ENCODE data around the gene ST6GALNAC1. TPM values are rescaled to one million over a fixed set of nuclear protein-coding genes. Genes with fewer than 3 reads are reported as not detected.
"Not testable (repeated sequence)": the region's sequence is repeated elsewhere in the genome, so short reads cannot be mapped to it uniquely, and the experiment has no call there.

ST6GALNAC1 gene
- total RNA-seq, 2 experiments from 2014 or later = not detected

DNA sequence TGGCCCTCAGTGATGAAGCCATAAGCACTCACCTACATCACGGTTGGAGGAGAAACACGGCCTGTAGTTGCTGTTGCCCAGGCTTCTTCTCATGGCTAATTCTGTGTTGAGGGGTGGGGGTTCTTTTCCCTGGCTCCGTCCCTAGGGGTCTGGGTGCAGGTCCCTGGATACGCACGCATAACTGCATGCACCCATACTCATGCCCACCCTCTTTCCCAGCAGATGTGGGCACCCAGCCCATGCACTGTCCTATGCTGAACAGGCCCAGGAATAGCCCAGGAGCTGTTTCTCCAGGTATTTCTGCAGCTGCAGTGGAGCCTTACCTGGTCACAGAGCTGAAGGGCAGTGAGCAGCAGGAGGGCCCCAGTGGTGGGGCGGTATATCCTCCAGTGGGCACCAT, 18.1 kb downstream of the ST6GALNAC1 start:
- ChIA-PET POLR2A (no interaction called here), CTCF (interaction anchor here (1.1 to 6.6 kb wide), 4 partner anchors 10 to 102 kb away, joined by 3 to 57 read pairs (median 4); no protein-coding TSS in a partner anchor)

DNA sequence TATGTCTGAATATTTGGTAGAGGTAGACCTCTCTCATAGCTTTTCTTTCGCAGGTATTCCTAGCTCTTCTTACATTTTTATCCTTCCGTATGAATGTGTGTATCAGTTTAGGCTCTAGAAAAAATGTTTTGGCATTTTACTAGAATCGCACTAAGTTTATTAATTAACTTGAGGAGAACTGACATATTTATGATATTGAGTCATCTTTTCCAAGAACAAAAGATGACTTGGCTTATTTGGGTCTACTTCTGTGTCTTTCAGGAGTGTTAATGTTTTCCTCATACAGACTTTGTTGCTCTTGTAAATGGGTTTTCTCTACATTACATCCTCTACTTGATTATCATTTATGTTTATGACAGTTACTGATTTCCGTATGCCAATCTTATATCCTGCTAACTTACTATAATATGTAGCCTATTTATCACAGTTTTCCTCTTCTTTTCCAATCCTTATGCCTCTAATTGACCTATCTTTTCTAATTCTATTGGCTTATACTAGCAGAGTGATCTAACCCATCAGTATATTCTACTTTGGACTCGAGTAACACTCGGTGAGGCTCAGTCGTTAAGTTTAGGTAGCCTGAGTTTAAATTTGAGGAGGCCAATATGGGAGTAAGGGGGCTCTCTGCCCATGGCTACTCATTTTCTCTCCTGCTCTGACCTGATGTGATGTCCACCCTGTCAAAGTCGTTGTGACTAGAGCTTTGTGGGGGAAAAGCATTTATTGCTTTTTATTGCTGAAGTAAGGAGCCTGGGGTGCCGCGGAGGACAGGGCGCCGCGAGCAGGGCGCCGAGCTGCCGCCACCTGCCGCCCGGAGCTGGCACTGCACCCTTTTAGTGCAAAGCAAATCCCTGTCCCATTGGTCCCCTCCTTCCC, 20.0 kb downstream of the ST6GALNAC1 start:
- ChIA-PET POLR2A (no interaction called here), CTCF (interaction anchor here (0.5 to 6.6 kb wide), 31 partner anchors 10 to 444 kb away, joined by 3 to 57 read pairs (median 4); partner anchors contain the start of genes MXRA7 and ST6GALNAC2)

DNA sequence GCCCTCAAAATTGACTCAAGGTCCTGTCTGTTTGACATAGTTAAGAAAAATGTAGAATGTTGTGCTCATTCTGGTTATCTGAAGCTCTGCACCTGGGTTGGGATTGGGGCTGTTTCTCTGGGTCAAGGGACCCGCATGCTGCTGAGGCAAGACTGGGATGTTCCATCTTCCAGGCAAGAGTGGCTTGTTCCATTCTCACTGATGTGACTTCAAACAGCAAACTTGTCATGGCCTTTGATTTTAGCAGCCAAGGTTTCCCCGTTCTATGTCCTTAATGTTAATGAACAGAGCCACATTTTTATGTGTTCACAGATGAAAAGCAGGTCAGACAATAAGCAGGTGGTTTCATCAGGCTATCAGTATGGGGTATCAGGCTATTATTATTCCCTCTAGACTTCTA, 25.7 kb downstream of the ST6GALNAC1 start:
- POLR2A ChIA-PET = no interaction called here
- CTCF ChIA-PET = interaction anchor here (1.0 kb wide), 1 partner anchor 95 kb away, joined by 4 read pairs; no protein-coding TSS in a partner anchor

- ChIA-PET POLR2A (interaction anchor here (0.7 kb wide), 1 partner anchor 47 kb away, joined by 3 read pairs; no protein-coding TSS in a partner anchor), CTCF (interaction anchor here (0.9 kb wide), 1 partner anchor 10 kb away, joined by 3 read pairs; no protein-coding TSS in a partner anchor)
Observed at GRCh38 chr17:76614912-76615617, 28.5 kb downstream of the ST6GALNAC1 start.

DNA sequence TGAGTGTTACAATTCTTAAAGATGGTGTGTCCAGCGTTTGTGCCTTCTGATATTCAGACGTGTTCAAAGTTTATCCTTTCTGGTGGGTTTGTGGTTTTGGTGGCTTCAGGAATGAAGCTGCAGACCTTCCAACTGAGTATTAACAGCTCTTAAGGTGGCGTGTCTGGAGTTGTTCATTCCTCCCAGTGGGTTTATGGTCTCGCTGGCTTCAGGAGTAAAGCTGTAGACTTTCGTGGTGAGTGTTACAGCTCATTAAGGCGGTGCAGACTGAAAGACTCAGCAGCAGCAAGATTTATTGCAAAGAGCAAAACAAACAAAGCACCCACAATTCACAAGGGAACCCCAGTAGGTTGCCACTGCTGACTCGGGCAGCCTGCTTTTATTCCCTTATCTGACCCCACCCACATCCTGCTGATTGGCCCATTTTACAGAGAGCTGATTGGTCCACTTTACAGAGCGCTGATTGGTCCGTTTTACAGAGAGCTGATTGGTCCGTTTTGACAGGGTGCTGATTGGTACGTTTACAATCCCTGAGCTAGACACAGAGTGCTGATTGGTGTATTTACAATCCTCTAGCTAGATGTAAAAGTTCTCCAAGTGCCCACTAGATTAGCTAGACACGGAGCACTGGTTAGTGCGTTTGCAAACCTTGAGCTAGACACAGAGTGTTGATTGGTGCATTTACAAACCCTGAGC, 29.3 kb downstream of the ST6GALNAC1 start:
- POLR2A ChIA-PET = not testable (repeated sequence)
- CTCF ChIA-PET = interaction anchor here (1.0 kb wide), 1 partner anchor 10 kb away, joined by 4 read pairs; no protein-coding TSS in a partner anchor

DNA sequence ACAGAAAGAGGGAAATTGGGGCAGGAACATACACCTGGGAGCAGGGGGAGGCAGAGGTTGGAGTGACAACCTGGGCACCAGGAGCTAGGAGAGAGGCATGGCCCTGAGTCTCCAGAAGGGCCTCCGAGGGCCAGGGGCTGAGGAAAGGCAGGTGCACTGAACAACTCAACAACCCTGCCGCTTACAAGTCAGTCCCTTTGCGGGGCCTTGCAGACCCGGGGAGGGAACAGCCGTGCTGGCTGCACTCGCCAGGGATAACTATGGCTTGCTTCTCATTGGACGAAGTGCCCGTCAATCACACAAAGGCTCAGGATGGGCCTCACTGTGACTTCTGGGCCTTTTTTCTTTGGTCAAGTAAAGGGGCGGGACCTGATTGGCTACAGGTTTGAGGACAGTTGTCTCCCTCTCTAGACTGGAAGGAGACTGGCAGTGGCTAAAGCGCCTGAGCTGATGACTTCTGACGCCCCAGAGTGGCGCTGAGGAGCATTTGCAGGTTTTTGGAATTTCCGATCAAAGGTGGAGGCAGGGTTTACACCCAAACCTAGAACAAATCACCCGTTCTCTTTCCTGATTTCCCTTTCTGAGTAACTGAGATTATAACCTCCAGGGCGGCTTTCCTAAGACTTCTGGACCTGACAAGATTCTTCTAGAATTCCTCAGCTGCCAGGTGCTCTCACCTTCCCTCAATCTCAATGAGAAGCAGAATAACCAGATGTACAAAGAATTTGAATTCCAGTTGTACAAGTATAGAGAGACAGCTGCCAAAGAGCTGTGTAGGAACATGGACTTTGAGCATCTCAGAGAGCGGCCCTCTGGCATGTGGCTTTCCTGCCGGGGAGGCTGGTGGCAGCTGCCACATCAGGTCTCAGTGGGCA, 30.3 kb downstream of the ST6GALNAC1 start:
- CTCF ChIA-PET = interaction anchor here (1.0 kb wide), 1 partner anchor 11 kb away, joined by 4 read pairs; no protein-coding TSS in a partner anchor
- POLR2A ChIA-PET = no interaction called here

DNA sequence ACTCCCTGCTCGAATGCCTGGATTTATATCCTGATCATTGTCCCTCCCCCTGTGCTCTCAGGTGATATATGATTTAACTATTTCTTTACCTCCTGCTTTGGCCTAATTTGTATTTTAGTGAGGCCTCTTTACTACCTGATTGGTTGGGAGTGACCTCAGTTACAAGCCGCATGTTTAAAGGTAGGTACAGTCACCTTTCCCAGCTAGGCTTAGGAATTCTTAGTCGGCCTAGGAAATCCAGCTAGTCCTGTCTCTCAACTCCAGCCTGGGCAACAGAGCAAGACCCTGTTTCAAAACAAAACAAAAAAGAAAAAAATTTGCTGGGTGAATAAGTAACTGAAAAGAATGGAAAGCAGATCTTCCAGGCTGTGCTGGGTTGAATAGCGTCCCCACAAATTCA, 31.1 kb downstream of the ST6GALNAC1 start:
- CTCF ChIA-PET = interaction anchor here (1.2 kb wide), 2 partner anchors 13 to 17 kb away, joined by 3 read pairs; no protein-coding TSS in a partner anchor
- POLR2A ChIA-PET = no interaction called here

- ChIA-PET CTCF (interaction anchor here (1.2 kb wide), 2 partner anchors 14 to 17 kb away, joined by 3 read pairs; no protein-coding TSS in a partner anchor), POLR2A (no interaction called here)
Observed at GRCh38 chr17:76611758-76612157, 31.8 kb downstream of the ST6GALNAC1 start.

DNA sequence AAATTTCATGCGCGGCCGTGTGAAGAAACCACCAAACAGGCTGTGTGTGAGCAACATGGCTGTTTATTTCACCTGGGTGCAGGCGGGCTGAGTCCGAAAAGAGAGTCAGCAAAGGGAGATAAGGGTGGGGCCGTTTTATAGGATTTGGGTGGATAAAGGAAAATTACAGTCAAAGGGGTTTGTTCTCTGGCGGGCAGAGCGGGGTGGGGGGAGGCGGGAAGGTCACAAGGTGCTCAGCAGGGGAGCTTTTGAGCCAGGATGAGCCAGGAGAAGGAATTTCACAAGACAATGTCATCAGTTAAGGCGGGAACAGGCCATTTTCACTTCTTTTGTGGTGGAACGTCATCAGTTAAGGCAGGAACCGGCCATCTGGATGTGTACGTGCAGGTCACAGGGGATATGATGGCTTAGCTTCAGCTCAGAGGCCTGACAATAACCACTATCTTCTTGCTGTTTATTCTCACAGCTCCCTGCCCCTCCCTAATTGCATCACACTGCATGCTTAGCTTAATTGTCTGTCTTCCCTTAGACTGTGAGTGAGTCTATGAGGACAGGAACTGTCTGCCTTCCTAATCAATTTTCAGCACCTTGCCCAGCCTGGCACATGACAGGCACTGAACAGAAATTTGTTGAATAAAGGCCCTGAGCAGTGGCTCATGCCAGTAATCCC, 32.3 kb downstream of the ST6GALNAC1 start:
- POLR2A ChIA-PET = not testable (repeated sequence)
- CTCF ChIA-PET = interaction anchor here (1.2 kb wide), 2 partner anchors 14 to 16 kb away, joined by 3 read pairs; no protein-coding TSS in a partner anchor

DNA sequence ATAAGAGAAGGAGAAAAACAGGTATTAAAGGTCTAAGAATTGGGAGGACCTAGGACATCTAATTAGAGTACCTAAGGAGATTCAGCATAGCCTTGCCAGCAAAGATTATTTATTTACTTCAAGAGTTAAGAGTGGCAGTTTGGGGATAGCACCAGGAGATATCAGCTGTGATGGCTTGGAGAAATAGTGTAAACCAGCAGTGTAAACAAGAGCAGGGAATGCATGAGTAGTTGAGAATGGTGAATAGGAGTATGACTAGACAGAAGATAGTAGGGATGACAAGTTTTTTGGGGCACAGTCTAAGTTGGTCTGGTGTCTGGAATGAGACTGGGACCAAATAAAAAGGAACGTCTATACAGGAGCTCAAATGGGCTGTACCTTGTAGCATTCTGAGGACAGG, 36.9 kb downstream of the ST6GALNAC1 start:
- POLR2A ChIA-PET, CTCF ChIA-PET: not testable (repeated sequence)

DNA sequence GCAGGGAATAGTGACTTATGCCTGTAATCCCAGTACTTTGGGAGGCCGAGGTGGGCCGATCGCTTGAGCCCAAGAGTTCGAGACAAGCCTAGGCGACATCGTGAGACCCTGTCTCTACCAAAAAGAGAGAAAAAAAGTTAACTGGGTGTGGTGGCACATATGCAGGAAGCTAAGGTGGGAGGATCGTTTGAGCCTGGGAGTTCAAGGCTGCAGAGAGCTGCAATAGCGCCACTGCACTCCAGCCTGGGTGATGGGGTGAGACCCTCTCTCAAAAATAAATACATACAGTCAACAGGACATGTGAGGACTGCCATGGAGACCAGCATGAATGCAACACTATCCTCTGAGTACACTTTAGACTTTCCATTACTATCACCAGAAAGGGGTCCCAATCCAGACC, 42.5 kb downstream of the ST6GALNAC1 start:
- ChIA-PET POLR2A (no interaction called here), CTCF (interaction anchor here (0.8 to 1.2 kb wide), 3 partner anchors 15 to 69 kb away, joined by 3 read pairs; no protein-coding TSS in a partner anchor)

DNA sequence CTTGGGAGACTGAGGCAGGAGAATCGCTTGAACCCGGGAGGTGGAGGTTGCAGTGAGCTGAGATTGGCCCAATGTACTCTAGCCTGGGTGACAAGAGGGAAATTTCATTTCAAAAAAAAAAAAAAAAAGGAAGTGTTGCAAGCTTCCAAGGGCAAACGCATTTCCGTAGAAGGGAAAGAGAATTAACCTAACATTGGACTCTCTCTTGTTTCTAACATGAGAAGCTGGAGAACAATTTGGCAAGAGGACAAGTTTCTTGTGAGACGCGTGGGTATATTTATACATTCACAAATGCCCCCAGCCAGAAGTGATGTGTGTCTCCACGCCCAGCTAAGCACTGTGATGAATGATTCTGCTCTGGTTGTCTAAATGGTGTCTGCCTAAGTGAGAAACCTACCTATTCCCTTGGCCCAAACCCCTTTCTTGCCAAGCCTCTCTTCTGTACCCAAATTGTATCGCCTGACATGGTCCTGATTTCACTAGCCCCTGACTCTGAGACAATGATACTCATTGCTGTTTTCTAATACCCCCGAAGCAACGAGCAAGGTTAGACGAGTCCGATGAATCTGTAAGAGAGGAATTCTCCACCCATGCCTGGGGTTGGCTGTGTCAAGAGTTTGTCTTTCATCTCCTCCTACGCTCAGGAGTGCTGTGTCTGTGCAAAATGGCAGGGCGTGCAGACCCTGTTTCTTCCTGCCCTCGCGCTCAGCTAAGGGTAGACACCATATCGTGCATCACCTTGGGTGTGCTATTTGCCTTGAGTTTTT, 43.7 kb downstream of the ST6GALNAC1 start:
- ChIA-PET POLR2A (no interaction called here), CTCF (interaction anchor here (0.6 to 1.2 kb wide), 3 partner anchors 24 to 326 kb away, joined by 3 read pairs; no protein-coding TSS in a partner anchor)

DNA sequence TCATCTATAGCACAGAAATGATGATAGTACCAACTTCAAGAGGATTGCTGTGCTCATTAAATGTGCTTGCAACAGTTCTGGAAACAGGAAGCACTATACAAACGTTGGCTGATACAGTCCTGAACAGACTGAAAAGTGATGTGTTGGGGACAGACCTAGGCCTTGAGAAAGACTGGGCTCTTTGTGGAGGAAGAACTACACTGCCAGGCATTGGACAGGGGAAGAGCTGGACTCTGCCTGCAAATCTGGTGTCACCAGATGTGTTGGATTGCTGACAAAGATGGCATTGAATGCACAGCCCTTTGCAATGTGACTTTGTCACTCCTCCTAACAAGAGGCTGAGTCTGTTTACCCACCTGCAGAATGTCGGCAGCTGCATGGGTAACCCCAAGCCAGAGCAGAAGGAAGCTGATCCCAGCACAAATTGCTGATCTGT, 45.5 kb downstream of the ST6GALNAC1 start:
- ChIA-PET CTCF (interaction anchor here (0.7 kb wide), 1 partner anchor 26 kb away, joined by 3 read pairs; no protein-coding TSS in a partner anchor), POLR2A (no interaction called here)

DNA sequence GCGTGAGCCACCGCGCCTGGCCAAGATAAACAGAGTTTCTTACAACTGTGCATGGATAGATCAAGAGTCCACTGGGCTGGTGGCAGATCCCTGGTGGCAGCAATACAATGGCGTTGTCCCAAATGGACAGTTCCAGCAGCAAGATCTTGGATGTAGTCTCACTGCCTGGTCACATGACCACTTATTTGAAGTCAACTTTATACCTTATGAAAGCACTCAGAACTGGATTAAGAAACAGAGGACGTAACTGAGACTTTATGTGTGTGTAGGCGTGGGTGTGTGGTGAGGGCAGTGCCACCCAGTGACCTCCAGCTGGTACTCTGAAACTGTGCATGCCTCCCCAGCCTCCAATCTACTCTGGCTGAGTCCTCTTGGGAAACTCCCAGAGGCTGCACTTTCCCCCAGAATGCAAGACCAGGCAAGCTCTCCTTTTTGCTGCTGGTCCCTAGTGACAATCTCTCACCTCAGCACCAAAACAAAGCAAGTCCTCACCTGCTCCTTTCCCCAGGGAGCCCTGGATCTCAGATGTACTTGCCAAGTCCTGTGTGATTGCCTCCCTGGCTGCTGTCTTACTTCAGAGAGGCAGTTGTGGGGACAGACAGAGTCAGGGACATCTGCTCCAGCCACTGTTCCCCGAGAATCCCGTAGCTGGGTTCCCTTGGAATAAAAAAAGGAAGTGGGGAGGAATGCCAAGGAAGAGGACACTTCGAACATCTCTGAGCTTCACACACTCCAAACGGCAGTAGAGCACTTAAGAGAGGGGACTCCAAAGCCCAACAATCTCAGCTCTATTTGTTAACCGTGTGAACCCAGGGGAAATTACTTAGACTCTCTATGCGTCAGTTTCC, 46.2 kb downstream of the ST6GALNAC1 start:
- ChIA-PET POLR2A (no interaction called here), CTCF (interaction anchor here (0.7 kb wide), 1 partner anchor 27 kb away, joined by 3 read pairs; no protein-coding TSS in a partner anchor)

- POLR2A ChIA-PET = no interaction called here
Observed at GRCh38 chr17:76594690-76595089, 48.9 kb downstream of the ST6GALNAC1 start.

DNA sequence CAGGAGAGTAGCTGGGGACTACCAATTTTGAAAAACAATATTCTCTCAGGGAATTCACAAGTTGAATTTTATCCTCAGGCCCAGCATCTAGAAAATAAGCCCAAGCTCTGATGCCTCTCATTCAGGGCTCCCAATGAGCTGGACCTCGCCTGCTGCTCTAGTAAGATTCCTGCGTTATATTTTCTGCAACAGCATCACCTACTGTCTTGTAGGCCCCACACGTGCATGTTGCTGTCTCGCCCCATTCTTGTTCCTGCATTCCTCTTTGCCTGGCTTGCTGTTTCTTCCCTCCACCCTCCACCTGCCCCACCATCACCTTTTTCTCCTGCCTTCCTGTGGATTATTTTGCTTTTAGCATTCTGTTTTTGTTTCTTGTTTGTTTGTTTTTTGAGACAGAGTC, 49.6 kb downstream of the ST6GALNAC1 start:
- CTCF ChIA-PET = interaction anchor here (1.3 kb wide), 1 partner anchor 10 kb away, joined by 4 read pairs; no protein-coding TSS in a partner anchor
- POLR2A ChIA-PET = no interaction called here

More at GRCh38 chr17:76594690-76595089, 48.9 kb downstream of the ST6GALNAC1 start:
- CTCF ChIA-PET = interaction anchor here (0.6 to 1.1 kb wide), 2 partner anchors 17 to 471 kb away, joined by 3 to 6 read pairs; no protein-coding TSS in a partner anchor
